HG02763 (cell line): Measurements from ENCODE around the gene RAB11FIP4.

Experiments used
- ATAC-seq: cut with Tn5 transposase; IDR thresholded peaks from one replicate; pipeline ENCODE4 v1.9.1; 2021; ENCODE audit warnings: mild to moderate bottlenecking, moderate library complexity; ENCODE audit not compliant: unreplicated experiment

The RAB11FIP4 gene

DNA sequence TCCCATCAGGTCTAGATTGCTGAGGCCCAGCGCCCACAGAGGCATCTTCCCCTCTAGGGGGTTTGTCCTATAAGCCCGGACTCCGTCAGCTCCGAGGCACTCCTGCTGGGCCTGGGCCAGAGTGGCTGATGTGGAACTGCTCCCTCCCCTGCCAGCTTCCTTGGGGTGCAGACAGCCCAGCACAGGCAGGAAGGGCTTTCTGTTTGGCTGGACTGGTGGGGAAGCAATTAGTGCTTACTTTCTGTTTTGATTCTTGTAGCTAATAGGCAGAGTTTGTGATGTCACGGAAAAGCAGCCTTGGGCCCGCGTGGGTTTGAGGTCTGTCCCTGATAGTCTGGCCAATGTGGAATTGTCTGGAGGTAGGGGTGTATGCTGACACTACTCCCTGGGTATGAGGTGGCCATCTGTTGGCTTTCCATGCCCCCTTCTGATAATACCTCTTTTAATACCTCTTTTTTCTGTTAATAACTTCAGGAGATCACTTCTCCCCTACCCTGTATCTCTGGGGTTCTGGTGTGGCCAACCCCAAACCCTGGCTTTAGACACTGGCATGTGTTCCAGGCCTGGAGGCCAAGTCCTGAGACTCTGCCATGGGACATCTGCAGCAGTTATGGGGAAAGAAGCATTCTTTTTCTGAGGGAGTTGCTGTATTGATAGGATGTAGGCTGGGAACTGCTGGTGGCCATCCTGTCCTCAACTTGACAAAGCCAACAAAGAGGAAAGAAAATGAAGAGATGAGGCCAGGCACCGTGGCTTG lies 190.9 kb downstream of the RAB11FIP4 start:
- ATAC-seq = no peak

- no peak for ATAC-seq
Measured at GRCh38 chr17:31583772-31584356, 192.4 kb downstream of the RAB11FIP4 start.

- ATAC-seq = no peak
Measured at GRCh38 chr17:31584438-31585279, 193.2 kb downstream of the RAB11FIP4 start.

GRCh38 chr17:31585280-31585630 lies 193.8 kb downstream of the RAB11FIP4 start:
- ATAC-seq = no peak

GRCh38 chr17:31586946-31587345 lies 195.5 kb downstream of the RAB11FIP4 start:
- no peak for ATAC-seq

GRCh38 chr17:31587462-31587861 lies 196.0 kb downstream of the RAB11FIP4 start:
- no peak for ATAC-seq
